Measurements from ENCODE around the gene TOP2B.

The TOP2B gene

DNA sequence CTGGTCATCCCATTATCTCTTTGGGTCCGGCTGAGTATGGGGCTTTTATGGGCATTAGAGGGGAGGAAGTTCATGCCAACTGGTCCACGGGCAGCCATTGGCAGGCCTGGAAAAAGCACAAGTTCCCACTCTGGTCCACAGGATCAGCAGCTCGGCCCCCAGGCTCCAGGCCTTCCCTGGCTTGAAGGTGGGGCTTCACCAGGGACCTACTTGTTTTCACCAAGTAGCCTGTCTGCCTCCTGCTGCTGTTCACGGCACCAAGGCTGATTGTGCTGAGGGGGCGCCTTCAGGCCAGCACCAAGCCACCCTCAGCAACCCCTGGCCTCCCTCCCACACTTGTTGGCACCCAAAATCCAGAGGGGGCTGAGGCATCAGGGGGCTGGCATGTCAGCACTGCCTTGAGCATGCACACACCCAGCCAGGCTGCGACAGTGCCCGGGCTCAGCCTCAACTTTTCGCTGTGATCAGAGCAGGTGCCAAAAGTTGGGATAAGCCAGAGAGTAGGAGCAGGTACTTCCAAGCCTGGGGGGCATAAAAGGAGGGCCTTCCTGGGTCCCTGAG lies 9.1 kb upstream of the TOP2B start:
- DNase-seq, result no peak

DNA sequence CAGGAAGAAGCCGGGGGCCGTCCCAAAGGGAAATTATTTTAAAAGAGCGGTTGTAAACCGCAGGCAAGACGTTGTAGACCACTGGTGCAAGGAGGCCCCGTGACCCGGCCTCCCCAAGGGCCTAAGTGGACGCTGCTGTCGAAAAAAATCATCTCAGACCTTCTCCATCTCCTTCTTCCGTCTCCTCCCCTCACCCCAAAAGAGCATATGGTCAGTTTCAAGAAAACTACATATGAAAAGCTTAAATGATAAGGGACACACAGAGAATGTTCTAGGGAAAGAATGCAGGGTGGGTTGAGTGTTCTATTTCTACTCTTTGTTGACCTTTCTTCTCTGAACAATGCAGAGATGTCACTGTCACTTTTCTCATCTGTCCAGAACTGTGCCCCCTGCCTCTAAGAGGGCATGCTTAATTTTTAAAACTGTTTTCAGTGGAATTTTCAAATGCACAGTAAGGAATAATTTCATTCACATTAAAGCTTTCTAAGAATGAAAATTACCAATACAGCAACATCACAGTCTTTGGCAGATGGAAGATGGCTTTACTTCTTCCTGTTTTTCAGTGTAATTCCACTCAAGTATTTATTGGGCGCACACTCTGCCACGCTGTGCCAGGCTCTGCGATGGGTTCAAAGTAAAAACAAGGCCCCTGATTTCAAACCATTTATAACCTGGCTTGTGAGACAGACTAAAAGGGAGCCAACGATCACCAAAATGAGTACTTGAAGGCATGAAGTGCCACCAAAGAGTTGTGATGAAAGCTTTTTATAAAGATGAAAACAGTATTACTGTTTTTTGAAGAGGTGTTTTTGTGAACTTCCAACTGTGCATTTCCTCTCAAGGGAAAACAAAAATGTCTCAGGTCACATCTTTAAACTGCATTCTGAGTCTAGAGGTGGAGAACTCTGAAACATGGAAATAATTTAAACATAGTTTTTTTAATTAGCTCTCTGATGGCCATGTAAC lies 891 bp upstream of the TOP2B start:
- DNase-seq, result peak in 4 of 58 donors; percentile 16 to 63 (median 42)

DNA sequence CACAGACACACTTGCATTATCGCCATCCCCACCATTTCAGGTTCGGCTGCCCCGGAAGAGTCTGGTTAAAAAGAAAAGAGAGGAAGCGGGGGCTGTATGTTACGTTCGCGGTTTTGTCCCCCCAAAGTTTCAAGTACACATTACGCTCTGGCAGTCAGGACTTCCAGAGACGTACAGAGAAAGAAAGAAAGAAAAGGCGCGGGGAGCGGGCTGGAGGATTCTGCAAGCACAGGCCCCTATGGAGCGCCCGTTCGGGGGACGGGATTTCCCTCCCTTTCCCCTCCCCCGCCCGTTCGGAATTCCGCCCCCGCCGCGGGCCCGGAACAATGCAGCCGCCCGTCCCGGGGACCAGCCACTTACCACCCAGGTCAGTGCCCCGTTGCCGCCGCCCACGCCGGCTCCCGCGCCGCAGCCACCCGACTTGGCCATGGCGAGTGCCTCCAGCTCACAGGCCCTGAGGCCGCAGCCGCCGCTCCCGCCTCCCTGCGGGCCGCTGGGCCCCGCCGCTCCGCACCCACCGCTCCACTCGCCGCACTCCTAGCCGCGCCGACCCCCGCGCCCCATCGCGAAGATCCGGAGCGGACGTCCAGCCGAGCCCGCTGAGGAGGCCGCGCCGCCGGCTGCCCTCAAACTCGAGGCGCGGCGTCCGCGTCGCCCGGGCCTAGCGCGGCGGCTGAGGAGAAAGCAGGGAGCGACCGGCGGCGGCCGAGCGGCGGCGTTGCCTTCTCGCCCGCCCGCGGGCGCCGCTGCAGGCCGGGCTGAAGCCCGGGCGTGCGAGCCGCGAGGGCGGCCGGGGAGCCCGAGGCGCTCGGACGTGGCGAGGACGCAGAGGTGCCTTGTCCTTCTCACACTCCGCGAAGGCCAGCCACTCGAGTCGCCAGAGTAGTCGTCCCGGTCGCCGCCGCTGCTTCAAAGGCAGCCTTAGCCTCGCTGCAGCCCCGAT lies 567 bp downstream of the TOP2B start:
- peak in 56 of 58 donors; percentile 18 to 82 (median 63) for DNase-seq

DNA sequence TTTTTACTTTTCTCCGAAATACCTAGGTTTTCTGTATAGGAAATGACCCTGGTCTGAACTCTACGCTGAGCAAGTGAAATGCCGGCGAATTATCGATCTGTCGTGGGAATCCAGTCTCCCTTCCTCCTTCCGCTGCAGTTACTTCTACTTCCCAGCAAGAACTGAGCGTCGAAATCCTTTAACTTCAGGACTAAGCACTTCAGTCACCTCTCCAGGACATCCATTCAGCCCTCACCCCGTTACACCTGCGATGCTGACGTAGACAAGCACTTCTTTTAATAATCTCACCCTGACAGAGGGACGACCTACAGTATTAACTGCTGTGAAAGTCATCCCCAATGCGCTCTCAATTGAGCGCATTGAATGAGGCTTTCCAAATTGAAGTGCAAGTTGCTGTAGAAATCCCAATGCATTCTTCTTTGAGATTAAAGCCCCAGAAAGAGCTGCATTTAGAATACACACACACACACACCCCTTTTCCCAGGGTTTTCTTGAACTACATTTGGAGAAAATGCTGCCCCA lies 1.3 kb downstream of the TOP2B start:
- peak in 5 of 58 donors; percentile 6 to 64 (median 37) for DNase-seq

DNA sequence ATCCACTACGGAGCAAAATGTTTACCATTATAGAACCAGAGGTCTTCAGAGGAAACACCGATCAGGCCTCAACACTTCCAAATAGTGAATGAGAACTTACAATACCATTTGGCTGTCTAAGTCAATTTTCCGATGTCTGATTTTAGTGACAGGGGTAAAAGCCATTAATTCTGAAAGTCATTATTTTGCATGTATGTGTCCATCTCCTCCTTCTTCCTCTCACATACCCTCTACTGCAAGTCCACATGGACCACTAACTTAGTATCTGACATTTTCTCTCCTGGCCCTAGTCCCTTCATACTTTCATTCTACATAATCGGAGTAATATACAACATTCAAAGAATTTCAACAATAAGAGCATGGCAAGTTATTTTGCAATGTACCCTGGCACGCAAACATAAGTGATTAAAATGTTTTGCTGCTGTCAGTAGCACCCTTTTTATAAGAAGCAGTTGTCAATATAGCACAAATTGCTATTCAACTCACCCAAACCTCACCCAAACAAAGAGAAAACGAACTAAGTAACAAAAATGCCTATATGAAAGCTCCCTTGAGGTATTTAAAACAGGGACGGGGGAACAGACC lies 1.9 kb downstream of the TOP2B start:
- DNase-seq, result no peak

DNA sequence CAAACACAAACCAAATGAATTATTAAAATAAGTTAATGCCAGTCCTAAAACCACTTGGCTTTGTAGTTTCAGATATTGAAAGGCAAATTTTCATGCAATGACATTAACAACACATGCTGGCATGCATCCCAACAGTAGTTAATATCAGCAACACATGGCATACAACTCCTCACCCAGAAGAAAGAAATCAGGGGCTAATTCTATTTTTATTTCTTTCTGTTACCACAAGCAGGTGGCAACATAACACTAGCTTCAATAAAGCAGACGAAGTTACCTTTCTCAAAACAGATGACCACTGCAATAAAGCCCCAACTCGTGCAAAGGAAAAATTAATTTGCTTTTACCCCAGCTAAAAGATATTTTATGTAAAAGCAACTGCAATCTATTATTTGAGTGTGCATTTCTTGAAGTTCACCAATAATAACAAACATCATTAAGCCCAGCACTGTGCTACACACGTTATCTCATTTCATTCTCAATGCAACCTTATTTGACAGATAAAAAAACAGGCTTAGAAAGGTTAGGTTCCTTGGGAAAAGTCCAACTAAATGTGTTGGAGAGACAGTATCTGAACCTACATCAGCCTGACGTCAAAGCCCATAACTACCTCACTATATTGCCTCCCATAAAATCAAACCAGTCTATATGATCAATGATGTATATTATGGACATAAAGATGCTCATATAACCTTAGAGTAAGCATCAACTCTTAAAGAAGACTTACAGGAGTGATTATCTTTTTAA lies 2.8 kb downstream of the TOP2B start:
- peak in 1 of 58 donors; percentile 5 for DNase-seq

DNA sequence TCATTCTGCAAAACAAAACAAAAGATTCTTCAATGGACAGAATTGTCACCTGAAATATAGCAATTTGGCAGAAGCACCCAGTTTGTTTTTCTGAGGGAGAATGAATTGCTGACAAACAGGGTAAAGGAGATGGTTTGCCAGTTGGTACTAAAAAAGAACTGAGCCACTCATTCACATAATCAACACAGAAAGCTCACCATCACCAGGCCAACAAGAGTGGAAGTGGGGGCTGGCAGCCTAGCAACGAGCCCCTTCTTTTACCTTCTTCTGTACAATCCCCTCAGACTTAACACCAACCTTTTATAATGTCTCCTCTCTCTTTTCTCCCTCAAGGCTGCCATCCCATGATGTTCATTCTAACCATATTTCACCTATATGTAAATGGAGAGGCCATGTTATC lies 5.9 kb downstream of the TOP2B start:
- DNase-seq, result peak in 1 of 58 donors; percentile 5

DNA sequence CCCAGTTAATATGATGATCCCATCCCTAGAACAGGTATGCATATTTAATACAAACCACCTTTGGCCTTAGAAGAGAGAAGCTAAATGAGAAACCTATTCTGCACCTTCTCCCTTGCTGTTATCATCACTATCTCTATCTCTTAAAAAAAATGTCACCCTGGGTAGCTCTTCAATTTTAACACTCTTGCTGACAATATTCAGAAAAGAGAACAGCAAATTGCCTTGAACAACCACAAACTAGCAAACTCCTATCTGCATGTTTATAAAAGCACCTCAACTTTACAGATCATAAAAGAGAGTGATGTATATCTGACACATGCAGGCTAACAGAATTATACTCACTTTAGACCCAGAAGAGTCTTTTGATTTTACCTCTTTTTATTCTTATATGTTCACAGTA lies 7.4 kb downstream of the TOP2B start:
- no peak for DNase-seq

DNA sequence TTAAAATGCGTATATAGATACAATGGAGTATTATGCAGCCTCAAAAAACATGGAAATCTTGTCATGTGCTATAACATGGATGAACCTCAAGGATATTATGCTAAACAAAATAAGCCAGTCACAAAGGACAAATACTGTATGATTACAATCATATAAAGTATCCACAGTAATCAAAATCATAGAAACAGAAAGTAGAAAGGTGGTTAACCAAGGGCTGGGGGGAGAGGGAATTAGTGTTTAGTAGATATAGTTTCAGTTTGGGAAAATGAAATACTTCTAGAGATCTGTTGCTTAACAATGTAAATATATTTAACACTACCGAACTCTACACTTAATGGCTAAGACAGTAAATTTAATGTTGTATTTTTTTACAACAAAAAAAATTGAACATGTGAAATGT lies 9.0 kb downstream of the TOP2B start:
- DNase-seq, result no peak

DNA sequence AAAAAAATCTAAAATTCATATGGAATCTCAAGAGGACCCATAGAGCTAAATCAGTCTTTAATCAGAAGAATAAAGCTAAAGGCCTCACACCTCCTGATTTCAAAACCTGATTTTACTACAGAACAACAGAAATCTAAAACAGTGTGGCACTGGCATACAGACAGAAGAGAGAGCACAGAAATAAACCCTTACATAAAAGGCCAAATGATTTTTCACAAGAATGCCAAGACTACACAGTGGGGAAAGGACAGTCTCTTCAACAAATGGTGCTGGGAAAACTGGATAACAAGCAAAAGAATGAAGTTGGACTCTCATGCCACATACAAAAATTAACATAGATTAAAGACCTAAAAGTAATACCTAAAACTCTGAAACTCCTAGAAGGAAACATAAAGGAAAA lies 10.1 kb downstream of the TOP2B start:
- DNase-seq, result no peak

DNA sequence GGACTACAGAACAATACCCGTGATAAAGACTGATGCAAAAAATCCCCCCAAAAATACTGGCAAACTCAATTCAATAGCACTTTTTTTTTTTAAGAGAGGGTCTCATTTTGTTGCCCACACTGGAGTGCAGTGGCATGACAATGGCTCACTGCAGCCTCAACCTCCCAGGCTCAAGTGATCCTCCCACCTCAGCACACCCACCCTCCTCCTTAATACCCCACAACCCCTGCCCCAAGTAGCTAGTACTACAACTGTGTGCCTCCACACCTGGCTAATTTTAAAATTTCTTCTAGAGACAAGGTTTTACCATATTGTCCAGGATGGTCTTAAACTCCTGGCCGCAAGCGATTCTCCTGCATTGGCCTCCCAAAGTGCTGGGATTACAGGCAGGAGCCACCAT lies 11.4 kb downstream of the TOP2B start:
- DNase-seq, result no peak

DNA sequence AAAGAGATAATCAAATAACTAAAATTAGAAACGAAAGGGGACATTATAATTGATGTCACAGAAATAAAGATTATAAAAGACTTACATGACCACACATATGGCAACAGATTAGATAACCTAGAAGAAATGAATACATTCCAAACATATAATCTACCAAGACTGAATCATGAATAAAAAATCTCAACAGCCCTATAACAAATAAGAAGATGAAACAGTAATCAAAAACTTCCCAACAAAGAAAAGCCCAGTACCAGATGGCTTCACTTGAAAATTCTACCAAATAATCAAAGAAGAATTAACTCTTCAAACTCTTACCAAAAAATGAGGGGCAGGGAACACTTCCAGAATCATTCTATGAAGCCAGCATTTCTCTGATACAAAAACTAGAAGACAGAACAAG lies 11.8 kb downstream of the TOP2B start:
- no peak for DNase-seq

DNA sequence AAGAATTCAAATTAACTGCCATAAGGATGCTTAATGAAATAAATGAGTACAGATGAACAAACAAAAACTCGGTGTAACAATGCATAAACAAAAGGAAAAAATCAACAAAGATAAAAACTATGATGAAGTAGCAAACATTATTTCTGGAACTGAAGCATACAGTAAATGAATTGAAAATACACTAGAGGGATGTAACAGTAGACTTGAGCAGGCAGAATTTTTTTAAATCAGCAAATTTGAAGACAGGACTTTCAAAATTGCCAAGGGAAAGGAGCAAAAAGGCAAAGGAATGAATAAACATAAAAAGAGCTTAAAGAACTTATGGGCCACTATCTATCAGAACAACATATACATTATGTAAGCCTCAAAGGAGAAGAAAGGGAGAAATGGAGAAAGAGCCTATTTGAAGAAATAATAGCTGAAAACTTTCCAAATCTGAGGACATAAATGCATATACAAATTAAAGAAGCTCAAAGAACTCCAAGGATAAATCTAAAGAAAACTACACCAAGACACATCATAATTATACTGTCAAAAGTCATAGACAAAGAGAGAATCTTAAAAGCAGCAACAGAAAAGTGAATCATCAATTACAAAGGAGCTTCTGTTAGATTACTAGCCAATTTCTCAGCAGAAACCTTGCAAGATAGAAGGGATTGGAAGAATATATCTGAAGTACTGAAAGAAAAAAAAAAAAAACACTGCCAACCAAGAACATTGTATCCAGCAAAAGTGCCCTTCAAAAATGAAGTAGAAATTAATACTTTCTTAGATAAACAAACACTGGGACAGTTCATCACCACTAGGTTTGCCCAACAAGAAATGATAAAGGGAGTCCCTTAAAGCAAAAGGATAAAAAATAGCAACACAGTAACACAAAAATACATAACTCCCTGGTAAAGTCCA lies 15.5 kb downstream of the TOP2B start:
- no peak for DNase-seq

DNA sequence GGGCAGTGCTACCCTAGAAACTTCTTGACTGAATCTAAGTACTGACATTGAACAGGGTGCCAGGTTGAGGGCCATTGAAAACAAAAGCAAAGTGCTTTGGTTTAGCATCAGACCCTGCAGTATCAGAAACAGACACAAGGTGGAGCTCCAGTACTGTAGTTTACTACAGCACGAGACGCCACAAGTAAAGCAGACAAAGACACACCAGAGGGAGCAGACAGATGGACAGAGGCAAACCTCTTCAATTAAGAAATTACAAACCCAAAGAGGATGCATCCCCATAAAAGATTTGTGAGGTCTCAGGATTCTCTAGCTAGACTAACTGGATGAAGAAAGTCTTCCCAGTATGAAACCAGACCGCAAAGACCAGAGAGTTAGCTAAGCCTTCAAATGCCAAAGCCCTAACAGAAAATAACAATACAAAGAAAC lies 16.6 kb downstream of the TOP2B start:
- peak in 46 of 58 donors; percentile 2 to 78 (median 36) for DNase-seq

DNA sequence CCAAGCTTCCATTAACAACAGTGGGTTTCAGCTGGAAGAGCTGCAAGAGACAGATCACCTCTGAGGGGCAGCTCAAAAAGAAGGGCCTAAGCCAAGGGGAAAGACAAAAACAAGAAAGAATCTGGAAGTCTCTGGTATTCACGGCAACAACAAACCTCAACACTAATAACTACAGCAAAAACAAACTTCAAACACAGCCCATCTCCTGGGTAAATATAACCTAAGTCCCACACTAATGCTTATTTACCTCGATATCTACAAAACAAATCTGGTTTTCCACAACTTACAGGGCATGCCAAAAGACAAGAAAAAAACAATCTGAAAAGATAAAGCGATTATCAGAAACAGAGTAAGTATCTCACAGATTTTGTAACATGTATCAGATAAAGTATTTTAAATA lies 29.7 kb downstream of the TOP2B start:
- no peak for DNase-seq

DNA sequence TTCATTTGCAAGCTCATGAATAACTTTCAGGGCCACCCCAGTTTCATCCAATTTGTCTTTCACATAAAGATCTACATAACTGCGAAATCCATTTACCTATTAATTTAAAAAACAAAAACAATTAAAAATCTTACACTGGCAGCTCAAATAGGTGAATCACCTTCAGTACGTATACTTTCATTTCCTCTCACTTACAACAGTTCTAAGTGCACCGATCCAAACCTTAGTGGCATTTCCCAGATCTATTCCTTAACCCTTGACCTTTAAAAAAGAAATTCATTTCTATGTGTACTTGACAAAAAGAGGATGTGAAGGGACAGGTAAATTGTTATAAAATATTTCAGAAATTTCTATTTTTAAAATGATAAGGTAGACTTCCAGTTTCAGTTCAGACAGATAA lies 30.8 kb downstream of the TOP2B start:
- no peak for DNase-seq

DNA sequence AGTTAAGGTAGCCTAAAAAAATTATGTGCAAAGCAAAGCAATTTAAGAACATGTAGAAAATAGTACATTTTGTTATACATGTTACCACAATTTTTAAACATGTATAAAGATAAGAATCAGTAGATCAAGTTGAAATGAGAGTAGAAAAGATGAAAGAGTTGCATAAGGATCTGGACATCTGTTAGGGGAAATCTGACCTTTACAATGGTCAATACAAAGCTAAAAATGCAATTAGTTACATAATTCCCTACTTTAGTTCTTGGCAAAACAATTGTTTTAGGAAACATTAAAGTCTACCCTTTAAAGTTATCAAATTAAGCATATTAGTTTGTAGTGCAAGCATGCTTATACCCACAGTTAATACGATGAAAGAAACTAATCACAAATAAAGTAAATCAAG lies 32.7 kb downstream of the TOP2B start:
- DNase-seq, result no peak

DNA sequence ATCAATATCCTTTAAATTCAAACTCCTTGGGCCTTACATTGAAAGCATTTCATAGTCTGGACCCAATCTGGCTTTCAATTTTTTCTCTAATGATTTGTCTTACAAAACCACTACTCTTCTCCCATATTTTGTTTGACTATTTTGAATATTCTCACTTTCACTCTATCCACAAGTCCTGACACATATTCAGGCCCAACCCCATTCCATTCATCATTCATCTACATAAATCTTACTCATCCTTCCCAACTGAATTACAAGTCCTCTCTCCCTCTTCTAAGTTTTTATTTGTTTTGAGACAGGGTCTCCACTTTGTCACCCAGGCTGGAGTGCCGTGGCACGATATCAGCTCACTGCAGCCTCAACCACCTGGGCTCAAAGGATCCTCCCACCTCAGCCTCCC lies 43.6 kb downstream of the TOP2B start:
- DNase-seq, result no peak

DNA sequence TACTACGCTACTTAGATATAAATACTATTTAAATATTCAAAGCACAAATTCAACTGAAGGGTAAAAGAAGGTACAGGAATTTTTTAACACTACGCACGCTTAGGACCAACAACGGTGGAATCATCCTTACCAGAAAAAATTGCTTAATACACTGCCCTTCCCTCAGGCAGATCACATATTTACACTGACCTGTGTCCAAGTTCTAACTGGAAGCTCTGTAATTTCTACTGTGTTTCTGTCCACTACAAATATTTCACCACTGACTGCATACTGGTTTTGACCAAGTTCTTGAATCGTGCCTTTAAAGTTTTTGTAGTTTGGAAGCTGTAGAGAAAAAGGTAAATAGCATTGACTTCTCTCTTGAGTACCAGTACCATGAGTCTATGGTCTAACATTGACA lies 44.2 kb downstream of the TOP2B start:
- no peak for DNase-seq

Measured in anterior cingulate cortex (tissue), 58 donors.